Activated CD8-positive, alpha-beta memory T cell treated with anti-CD3 and anti-CD28 coated beads for 1 hour (primary cell): ENCODE results near the gene SH3BP2.

ENCODE experiments used
- DNase-seq, 2 donors: peaks; one replicate each; pipeline ENCODE4 v3.0.0-alpha.2; 2020; ENCODE audit warnings: low read depth in 1 of 2; ENCODE audit errors: extremely low read depth in 1 of 2

Gene SH3BP2

DNA sequence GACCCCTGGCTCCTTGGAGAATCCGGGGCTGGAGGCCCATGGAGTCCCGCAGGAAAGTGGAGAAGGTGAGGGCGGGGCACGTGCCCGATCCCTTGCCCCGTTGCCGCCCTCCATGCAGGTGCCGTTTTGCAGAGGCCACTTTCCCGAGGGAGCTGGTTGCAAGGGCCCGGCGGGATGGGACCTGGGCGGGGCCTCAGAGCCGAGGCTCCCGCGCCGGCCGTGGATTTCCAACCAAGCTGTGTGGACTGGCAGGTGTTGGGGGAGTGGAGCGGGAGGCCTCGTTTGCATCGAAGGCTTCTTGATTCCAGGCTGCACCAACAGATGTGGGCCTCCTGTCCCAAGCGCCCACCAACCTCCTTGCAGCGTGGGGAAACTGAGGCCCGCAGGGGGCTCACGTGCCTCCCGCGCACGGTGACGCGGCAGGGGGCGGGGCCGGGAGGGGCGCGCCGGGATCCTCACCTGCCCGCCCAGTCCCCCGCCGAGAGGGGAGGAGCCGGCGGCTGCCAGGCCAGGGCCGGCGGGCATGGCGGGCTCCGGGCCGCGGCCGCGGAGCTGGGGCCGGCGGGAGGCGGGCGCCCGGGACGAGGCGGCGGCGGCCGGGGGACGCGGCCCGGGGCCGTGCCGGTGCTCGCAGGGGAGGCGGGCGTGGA lies 24.9 kb downstream of the SH3BP2 start:
- no peak for DNase-seq

DNA sequence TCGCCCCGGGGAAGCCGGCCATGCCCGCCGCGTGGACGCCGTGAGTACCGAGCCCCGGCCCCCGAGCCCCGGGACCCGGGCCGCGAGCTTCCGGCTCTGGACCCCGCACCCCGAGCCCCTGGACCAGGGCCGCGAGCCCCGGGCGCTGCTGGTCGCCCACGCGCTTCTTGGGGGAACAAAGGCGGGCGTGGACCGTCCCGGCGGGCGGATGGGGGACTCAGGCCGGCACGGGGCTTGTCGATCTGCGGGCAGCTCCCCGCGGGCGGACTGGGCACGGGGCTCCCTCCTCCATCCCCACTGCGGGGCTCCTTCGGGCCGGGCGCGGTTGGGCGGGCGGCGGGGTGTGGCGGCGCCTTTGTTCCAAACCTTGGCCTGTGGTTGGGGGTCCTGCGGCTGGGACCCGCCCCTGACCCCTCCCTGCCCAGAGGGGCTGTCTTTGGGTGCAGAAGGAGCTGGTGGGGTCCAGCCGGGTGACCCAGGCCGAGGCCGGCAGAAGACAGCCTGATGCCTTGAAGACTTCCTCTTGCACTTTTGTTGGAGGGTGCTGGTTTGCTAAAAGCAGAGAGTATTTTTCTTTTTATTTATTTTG lies 25.6 kb downstream of the SH3BP2 start:
- DNase-seq, result no peak

GRCh38 chr4:2819244-2820215 lies 26.6 kb downstream of the SH3BP2 start:
- no peak for DNase-seq

DNA sequence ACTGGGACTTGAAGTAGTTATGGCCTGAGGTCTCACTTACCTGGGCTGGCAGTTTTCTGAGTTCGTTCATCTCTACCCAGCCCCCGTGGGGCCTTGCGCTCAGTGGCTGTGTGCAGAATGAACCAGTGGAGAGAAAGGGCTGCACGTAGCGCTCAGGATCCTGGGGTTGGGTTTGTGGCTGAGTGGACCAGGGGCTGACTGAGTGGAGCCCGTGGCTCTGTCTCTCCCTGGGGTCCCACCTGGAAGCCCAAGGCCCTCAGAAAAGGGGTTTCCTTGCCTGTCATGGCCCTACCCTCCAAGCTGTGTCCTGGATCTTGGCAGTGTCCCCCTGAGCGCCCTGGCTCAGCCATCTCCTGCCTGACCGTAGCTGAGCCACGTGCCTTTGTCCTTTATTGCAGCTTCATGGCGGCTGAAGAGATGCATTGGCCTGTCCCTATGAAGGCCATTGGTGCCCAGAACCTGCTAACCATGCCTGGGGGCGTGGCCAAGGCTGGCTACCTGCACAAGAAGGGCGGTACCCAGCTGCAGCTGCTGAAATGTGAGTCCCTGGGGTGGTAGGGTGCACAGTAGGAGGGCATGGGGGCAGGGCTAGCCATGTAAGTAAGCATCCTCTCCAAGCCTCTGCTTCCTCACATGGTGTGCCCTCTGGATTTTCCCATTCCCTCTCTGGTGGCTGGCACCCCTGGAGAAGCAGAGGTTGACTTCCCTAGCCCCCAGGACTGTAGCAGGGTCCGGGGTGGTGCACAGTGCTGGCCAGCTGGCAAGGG lies 27.5 kb downstream of the SH3BP2 start:
- no peak for DNase-seq

- no peak for DNase-seq
Observed at GRCh38 chr4:2822461-2823300, 29.8 kb downstream of the SH3BP2 start.

- no peak for DNase-seq
Observed at GRCh38 chr4:2823301-2823670, 30.4 kb downstream of the SH3BP2 start.

DNA sequence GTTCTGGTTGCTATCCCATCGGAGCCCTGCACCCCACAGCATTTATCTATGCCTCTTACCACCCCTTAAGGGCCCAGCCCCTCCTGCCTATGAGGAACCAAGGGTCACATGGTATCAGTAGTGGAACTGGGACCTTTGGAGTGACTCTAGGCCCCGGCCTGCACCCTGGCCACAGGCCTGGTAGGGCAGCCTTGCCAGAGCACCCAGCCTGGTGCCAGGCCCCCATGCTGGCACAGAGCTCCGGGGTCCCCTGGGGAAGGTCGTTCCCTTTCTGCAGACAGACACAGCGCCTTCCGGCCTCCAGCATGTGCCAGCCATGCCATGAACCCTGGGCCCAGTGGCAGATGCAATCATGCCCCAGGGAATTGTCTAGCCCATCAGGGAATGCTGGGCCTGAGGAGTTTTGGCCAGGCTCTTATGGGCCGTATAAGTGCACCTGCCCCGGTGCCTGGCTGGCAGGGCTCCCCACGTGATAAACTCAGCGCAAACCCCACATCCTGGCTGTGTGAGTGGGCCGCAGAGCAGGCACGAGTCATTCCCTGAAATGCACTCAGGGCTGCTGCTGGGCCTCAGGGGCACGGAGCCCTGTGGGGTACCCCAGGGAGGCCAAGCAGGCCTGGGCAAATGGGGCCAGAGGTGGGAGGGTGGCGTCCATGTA lies 30.9 kb downstream of the SH3BP2 start:
- no peak for DNase-seq

DNA sequence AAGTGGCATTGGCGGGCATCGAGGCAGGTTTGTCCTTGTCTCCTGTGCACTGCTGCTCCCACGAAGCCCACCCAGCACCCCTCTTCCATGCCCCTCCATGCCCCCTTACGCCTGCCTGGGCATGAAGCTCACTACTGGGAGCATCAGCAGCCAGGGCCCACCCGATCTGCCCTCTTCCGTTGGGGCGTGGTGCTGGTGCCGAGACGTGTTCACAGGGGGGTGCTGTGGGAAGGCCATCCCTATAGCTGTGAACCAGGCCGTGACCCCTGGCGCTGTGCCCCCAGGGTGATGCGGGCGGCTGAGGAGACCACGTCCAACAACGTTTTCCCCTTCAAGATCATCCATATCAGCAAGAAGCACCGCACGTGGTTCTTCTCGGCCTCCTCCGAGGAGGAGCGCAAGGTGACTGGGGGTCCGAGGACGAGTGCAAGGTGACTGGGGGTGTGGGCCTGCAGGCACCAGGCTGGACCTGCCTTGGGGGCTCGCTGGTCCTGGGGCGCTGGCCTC lies 31.5 kb downstream of the SH3BP2 start:
- DNase-seq, result no peak

DNA sequence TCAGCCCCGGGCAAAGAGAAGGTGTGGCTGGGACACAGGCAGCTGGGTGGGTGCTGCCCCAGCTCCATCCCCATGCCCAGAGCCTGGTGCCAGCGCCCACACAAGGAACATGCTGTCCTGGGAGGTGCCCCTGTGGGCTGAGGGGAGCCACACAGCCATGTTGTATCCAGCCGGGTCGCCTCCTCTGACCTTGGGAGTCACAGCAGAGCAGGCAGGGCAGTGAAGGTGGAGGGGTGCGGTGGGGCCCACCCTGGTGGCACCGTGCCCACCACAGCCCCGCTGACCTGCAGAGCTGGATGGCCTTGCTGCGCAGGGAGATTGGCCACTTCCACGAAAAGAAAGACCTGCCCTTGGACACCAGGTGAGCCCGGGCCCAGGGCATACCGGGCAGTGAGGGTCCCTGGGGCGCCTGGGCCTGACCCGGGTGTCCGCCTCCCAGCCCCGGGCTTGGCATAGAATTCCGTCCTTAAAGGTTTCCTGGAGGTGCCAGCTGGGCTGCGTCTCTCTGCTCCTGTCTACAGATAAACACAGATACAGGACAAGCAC lies 32.0 kb downstream of the SH3BP2 start:
- no peak for DNase-seq

GRCh38 chr4:2825740-2826139 lies 32.9 kb downstream of the SH3BP2 start:
- DNase-seq, result no peak

DNA sequence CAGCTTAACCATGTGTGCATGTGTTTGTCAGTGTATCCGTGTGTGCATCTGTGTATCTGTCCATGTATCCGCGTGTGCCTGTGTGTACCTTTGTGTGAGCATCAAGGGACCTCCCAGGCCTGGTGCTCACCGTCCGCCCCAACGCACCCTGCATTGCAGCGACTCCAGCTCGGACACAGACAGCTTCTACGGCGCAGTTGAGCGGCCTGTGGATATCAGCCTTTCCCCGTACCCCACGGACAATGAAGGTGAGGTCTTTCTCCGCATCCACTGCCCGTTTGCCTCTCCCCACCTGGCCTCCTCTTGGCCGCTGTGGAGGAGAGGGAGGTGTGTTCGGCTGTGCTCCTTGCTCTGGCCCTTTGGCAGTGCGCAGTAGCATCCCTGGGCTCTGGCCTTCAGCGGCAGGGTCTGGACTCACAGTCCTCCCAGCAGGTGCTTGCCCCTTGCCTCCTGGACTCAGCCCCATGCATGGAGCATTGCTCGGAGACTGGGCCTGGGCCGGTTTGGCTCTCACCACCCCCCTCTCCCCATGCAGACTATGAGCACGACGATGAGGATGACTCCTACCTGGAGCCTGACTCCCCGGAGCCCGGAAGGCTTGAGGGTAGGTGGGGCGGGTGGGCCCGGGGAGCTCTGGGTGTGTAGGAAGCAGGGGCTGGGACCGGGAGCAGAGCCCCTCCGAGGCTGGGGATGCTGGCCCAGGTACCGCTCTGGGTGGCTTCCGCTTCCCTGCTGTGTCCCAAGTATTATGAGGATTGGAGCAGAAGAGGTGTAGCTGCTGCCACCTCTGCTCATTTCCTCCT lies 34.4 kb downstream of the SH3BP2 start:
- no peak for DNase-seq

- no peak for DNase-seq
Observed at GRCh38 chr4:2827874-2828751, 35.2 kb downstream of the SH3BP2 start.

GRCh38 chr4:2828758-2829181 lies 35.9 kb downstream of the SH3BP2 start:
- no peak for DNase-seq

DNA sequence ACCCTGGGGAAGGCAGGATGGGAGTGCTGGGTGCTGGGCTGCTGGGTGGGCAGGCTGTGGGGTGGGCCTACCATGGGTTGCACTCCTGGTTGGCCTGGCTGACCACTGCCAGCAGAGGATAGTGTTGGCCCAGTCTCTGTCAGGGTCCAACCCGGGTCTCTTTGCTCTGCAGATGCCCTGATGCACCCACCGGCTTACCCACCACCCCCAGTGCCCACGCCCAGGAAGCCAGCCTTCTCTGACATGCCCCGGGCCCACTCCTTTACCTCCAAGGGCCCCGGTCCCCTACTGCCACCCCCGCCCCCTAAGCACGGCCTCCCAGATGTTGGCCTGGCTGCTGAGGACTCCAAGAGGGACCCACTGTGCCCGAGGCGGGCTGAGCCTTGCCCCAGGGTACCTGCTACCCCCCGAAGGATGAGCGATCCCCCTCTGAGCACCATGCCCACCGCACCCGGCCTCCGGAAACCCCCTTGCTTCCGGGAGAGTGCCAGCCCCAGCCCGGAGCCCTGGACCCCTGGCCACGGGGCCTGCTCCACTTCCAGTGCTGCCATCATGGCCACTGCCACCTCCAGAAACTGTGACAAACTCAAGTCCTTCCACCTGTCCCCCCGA lies 36.5 kb downstream of the SH3BP2 start:
- DNase-seq, result no peak

- no peak for DNase-seq
Observed at GRCh38 chr4:2829933-2830451, 37.1 kb downstream of the SH3BP2 start.
